ENCODE results near the gene GPR39. TPM values are rescaled to one million over a fixed set of nuclear protein-coding genes. Genes with fewer than 3 reads are reported as not detected.

GPR39 gene
- total RNA-seq, 6 donors from 2014 or later = 10.1 to 45.9 (median 24.0) TPM

GRCh38 chr2:132581991-132582738 is 165.6 kb downstream of the GPR39 start:
- DNase-seq (peak in 1 of 2 donors; percentile 60), ATAC-seq (ENCODE audit: low FRiP score in 2 of 2) (peak; percentile 32 to 54)
- Histone ChIP-seq H3K9me3 (no peaks in the 10 kb centered on the region), H3K27me3 (no peaks in the 10 kb centered on the region), H3K27ac (no peak overlapping the region), H3K4me3 (no peak overlapping the region), H3K4me1 (peaks cover 0 to 11% (median 4%) of the 10 kb centered on the region in 4 donors), H3K36me3 (no peaks in the 10 kb centered on the region)
- WGBS, 2 donors = 52 to 67% methylated on average over 9 of the region's 9 CpGs
- TF ChIP-seq EP300 (IDR thresholded peaks at IDR 0.05) (no peak), POLR2AphosphoS5 (IDR thresholded peaks at IDR 0.05) (no peak), POLR2A (IDR thresholded peaks at IDR 0.05) (no peak), CTCF (IDR thresholded peaks at IDR 0.05) (no peak)

GRCh38 chr2:132583666-132584360 is 167.2 kb downstream of the GPR39 start:
- no peak for ATAC-seq (ENCODE audit: low FRiP score in 2 of 2)
- no peaks in the 10 kb centered on the region for H3K27me3 ChIP-seq
- H3K4me3 ChIP-seq = no peak overlapping the region
- peaks cover 0 to 8% (median 4%) of the 10 kb centered on the region in 4 donors for H3K4me1 ChIP-seq
- H3K9me3 ChIP-seq = no peaks in the 10 kb centered on the region
- 85 to 86% methylated on average over 8 to 10 of the region's 10 CpGs for WGBS, 2 donors
- no peak overlapping the region for H3K27ac ChIP-seq
- no peak for DNase-seq
- TF ChIP-seq POLR2AphosphoS5 (IDR thresholded peaks at IDR 0.05) (no peak), EP300 (IDR thresholded peaks at IDR 0.05) (no peak), CTCF (IDR thresholded peaks at IDR 0.05) (no peak), POLR2A (IDR thresholded peaks at IDR 0.05) (no peak)
- no peaks in the 10 kb centered on the region for H3K36me3 ChIP-seq

- Histone ChIP-seq H3K27ac (no peak overlapping the region), H3K9me3 (no peaks in the 10 kb centered on the region), H3K36me3 (no peaks in the 10 kb centered on the region), H3K4me3 (no peak overlapping the region), H3K27me3 (no peaks in the 10 kb centered on the region), H3K4me1 (peaks cover 0 to 8% (median 4%) of the 10 kb centered on the region in 4 donors)
- DNase-seq = peak in 1 of 2 donors; percentile 74
- TF ChIP-seq POLR2AphosphoS5 (IDR thresholded peaks at IDR 0.05) = no peak
- TF ChIP-seq CTCF (IDR thresholded peaks at IDR 0.05) = no peak
- TF ChIP-seq POLR2A (IDR thresholded peaks at IDR 0.05) = no peak
- TF ChIP-seq EP300 (IDR thresholded peaks at IDR 0.05) = no peak
- no peak for ATAC-seq (ENCODE audit: low FRiP score in 2 of 2)
- 94% methylated on average over 36 of the region's 36 CpGs for WGBS, 2 donors
Measured at GRCh38 chr2:132584976-132585817, 168.6 kb downstream of the GPR39 start.

GRCh38 chr2:132586101-132586511 is 169.5 kb downstream of the GPR39 start:
- no peaks in the 10 kb centered on the region for H3K36me3 ChIP-seq
- H3K27ac ChIP-seq = no peak overlapping the region
- no peaks in the 10 kb centered on the region for H3K9me3 ChIP-seq
- DNase-seq (no peak), ATAC-seq (ENCODE audit: low FRiP score in 2 of 2) (no peak)
- no peaks in the 10 kb centered on the region for H3K27me3 ChIP-seq
- no peak overlapping the region for H3K4me3 ChIP-seq
- no peak for TF ChIP-seq POLR2AphosphoS5 (IDR thresholded peaks at IDR 0.05)
- TF ChIP-seq EP300 (IDR thresholded peaks at IDR 0.05) = no peak
- TF ChIP-seq CTCF (IDR thresholded peaks at IDR 0.05) = no peak
- no peak for TF ChIP-seq POLR2A (IDR thresholded peaks at IDR 0.05)
- peaks cover 0 to 8% (median 4%) of the 10 kb centered on the region in 4 donors for H3K4me1 ChIP-seq
- WGBS, 2 donors = 86 to 87% methylated on average over 13 to 14 of the region's 14 CpGs

Measured in upper lobe of left lung (tissue), 6 donors.